NK-92 (cell line): ENCODE results near the gene TOP3A.

ENCODE experiments used
- DNase-seq: peaks from one replicate; lab custom pipeline; 2025; ENCODE audit not compliant: unreplicated experiment; lab: John Stamatoyannopoulos, UW

TOP3A gene

DNA sequence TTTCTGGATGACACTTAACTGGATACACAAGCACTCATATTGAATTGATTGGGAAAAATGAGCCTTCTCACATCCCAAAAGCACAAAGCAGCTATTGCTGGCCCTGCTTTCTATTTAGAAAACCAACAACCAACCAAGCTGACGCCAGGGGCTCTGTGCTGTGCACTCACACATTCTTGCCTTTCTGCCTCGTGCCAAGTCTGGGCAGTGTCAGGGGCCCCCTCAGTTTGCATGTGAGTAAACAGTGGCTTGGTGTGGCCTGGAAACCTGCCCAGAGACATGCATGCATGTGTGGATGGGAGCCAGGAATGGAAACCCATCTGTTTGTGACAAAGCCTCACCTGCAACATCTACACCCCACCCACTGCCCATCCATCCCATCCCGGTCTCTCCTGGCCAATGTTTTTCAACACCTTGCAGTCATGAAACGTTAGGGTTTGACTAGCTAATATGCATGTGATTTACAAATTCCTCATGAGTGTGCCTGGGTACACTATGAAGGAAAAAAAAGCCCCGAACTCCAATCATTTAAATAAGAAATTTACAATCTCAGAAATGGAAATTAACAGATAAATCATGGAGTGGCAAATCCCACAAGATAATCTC lies 33.9 kb downstream of the TOP3A start:
- DNase-seq, result no peak

- DNase-seq, result no peak
These were observed 34.5 kb downstream of the TOP3A start for GRCh38 chr17:18280249-18280648.

- no peak for DNase-seq
These were observed 35.9 kb downstream of the TOP3A start for GRCh38 chr17:18278867-18279266.

GRCh38 chr17:18277076-18277475 lies 37.7 kb downstream of the TOP3A start:
- DNase-seq, result no peak

DNA sequence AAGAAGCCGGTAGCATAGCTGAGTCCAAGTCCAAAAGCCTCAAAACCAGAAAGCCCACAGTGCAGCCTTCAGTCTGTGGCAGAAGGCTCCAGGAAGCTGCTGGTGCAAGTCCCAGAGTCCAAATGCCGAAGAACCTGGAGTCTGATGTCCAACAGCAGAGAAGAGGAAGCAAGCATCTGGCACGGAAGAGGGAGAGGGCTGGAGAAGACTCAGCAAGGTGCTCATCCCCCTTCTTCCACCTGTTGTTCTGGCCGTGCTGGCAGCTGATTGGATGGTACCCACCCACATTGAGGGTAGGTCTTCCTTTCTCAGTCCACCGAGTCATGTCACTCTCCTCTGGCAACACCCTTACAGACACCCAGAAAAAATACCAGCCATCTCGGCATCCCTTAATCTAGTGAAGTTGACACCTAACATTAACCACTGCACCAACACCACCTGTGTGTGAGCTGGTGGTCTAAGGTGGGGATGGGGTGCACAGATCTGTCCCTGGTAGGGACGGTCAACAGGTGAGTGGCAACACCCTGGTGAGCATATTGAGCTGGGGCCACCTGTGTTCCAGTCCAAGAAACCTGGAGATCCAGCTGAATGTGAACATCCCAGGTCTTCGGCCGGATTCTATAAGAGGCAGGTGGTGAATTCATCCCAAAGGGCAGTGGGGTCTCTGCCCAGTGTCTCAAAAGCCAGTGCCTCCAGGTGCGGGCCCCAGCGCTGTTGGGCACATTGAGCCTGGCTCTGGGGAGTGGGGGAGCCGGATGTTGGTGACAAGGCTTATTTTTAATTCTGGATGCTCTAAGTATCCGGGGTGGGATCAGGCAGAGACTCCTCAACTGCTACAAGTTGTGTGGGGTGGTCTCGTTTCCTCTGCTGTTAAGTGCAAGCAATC lies 44.5 kb downstream of the TOP3A start:
- no peak for DNase-seq

DNA sequence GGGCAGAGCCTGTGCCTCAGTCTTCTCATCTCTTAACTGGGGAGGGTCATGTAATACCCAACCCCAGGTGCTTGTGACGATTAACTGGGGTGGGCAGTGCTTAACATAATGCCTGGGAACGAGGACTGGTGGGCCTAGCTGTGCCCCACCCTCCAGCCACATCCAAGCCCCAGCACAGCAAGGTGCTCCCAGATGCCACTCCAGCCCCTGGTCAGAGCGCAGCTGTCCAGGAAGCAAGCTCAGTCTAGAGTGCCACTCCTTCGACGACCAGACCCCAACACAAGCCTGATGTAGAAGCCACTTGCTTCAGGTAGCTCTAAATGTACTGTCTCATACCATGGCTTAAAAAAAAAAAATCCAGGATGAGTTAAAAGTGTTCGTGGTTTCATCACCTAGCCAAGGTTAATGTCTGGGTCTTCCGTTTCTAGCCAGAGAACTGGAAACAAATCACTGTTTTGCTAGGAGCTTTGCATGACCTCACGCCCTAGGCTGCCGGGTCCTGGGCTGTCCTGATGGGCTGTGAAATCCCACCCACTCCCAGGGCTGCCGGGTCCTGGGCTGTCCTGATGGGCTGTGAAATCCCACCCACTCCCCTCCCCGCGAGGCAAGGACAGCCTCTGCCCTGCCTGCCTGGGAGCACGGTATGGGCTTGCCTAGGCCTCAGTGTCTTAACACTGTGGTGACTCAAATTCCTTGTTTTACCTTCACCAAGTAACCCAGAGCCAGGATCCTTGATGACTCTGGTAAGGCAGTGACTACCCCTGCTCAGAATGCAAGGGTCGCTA lies 46.7 kb downstream of the TOP3A start:
- no peak for DNase-seq

GRCh38 chr17:18267366-18267765 lies 47.4 kb downstream of the TOP3A start:
- no peak for DNase-seq

DNA sequence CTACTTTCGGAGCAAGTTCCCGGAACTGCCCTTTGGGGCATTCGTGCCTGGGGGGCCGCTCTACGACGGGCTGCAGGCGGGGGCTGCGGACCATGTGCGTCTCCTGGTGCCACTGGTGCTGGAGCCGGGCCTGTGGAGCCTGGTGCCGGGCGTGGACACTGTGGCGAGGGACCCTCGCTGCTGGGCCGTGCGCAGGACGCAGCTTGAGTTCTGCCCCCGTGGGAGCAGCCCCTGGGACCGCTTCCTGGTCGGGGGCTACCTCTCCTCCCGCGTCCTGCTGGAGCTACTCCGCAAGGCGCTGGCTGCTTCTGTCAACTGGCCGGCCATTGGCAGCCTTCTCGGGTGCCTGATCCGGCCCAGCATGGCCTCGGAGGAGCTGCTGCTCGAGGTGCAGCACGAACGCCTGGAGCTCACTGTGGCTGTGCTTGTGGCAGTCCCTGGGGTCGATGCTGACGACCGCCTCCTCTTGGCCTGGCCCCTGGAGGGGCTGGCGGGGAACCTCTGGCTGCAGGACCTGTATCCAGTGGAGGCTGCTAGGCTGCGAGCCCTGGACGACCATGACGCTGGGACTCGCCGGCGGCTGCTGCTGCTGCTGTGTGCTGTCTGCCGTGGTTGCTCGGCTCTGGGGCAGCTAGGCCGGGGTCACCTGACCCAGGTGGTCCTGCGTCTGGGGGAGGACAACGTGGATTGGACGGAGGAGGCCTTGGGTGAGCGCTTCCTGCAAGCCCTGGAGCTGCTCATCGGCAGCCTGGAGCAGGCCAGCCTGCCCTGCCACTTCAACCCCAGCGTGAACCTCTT lies 50.7 kb downstream of the TOP3A start:
- no peak for DNase-seq

GRCh38 chr17:18262641-18263040 lies 52.2 kb downstream of the TOP3A start:
- DNase-seq, result no peak

DNA sequence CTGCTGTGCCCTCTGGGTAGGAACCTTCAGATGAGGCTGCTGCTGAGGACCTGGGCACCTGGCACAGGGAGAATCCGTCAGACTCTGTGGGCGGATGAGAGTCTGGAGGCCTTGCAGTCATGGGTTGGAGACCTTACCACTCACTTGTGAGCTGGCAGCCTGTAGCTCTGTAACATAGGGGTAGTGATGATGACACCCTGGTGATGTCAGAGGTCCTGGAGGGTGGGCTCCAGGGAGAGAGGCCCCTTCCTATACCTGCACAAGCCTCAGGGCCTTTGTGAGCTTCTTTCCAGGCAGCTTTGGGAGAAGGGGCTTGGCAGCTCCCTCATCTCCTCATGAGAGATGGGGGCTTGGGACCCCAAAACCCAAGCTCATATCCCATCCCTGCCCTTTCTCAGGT lies 52.7 kb downstream of the TOP3A start:
- no peak for DNase-seq

DNA sequence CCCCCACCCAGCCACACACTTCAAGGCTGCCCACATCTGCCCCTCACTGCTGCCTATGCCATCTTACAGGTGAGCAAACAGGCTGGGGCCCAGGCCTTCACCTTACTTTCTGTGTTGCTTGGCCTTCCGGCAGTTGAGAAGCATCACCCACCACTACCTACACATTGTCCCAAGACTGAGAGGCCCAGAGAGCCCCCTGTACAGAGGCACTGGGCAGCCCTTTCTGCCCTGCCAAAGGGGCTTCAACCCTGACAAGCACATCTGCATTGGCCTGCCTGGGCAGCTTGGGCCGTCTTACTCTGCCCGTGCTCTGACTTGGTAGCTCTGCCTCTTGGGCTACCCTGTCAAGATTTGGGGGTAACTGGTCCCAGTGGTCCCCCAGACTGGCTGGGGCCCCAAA lies 53.1 kb downstream of the TOP3A start:
- no peak for DNase-seq

DNA sequence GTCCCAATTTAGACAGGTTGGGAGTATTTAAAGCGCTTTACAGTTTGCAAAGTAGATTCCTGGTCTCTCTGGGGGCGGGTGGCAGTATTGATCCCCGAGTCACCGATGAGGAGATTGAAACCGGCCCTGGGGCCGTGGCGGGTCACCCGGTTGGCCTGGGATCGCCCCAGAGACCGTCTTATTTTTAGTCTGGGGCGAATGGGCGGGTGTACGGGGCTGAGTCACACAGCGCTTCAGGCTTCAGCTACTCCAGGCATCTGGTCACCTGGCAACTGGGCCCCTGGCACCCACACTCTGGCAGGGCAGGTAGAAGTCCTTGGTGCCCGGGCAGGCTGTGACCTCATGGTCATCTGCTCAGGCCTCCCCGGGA lies 53.7 kb downstream of the TOP3A start:
- DNase-seq, result no peak

GRCh38 chr17:18260332-18261145 lies 54.3 kb downstream of the TOP3A start, which contains the start of gene MIEF2:
MIEF2 (plus strand) TSS chr17:18260662; CDS start chr17:18262721, 2,059 bp downstream.
- peak; percentile 50 for DNase-seq

DNA sequence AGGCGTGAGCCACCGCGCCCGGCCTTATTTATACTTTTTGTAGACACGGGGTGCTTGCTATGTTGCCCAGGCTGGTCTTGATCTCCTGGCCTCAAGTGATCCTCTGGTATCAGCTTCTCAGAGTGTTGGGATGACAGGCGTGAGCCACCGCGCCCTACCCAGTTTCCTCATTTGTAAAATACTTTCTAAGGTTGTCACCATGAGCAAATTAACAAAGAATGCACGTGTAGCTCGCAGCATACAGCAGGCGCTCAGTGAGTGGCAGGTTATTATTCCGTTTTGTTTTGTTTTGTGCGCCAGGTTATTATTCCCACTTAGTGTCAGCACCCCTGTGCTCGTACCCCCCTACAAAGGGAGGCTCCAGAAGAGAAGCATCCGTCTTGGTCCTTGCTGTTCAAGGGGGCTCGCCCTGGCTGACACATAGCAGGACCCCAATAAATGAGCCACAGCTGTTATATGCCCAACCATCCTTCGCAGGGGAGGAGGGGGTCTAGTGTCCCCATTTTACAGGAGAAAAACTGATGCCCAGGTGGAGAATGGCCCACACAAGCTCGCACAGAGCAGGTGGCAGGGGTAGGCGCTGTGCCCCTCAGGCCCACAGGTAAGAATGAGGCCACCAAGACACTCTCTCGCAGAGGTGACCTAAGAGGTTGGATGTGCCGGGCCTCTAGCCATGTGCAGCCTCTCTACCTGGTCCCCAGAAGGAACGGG lies 55.0 kb downstream of the TOP3A start:
- no peak for DNase-seq

DNA sequence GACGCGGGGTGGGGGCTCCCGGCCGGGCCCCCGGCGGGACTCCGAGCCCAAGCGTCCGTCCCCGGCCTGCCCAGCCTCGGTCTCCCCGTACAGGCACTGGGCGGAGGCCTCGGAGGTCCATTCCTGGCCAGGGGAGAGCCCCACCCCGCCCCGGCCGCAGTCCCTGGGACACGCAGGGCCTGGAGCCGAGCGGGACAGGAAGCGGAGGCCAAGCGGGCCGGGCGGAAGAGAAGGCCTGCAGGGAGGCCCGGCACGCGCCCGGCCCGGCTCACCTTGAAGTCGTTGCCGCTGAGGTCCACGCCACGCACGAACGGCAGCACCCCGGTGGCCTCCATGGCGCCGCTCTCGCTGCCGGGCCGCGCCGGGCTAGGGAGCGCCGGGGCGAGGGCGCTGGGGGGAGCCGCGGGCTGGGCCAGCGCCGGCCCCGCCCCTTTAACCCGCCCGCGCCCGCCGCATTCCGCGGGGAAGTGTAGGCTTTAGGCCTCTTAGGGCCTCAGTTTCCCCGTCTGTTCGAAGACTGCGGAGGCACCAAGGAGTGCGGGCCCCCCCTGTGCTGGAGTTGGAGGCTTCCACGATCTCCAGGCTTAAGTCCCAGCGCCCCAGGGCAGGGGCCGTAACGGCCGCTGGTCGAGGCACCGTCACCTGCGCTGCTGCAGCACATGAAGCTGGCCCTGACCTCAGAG lies 56.3 kb downstream of the TOP3A start, which contains the start of gene FLII:
FLII (minus strand) TSS at position 383 of the 683 bp plus-strand sequence; CDS start at position 335, 48 bp downstream.
- no peak for DNase-seq

GRCh38 chr17:18257982-18258355 lies 56.8 kb downstream of the TOP3A start:
- no peak for DNase-seq

DNA sequence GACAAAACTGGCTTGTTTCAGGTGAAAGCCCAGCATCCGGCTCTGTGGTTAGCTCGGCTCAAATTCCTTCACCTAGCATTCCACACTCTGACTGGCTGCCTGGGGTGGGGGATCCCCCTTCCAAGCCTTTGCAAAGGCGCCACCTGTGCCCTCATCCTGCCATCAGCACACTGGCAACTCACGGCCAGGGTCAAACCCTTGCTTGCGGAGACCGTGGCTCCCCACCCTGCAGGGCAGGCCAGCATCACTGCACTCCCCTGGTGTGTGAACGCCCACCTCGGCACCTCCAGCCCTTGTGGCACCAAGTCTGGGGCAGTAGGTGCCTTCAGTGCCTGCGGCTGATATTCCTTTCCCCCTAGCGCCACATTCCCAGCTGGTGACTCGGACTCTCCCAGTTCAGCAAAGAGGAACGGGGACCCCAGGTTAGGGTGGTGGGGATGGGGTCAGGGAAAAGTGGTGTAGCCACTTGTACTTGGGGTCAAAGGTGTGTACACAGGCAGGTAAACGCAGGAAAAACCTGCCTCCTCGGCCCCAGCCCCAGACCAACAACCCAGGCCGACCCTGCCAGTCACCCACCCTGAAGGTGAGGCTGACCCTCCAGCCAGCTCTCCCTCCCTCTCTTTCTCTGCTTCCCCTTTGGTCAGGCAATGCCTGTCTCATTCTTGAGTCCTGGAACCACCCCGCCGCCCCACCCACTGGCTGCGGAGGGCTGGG lies 57.4 kb downstream of the TOP3A start:
- no peak for DNase-seq

DNA sequence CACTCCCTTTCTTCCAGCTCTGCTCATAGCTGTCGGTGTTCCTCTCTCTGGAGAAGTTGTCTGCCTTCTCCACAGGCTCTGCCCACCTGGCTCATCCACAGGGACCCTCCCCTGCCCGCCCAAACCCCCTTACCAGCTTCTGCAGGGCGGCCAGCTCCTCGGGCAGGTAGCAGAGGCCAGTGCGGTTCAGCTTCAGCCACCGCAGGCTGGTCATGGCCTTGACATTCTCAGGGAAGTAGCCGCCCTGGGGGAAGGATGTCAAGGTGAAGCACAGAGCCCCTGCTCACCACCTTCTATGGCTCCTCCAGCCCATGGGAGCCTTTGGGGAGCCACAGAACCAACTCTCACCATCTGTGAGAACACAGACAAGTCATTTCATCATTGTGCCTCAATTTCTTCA lies 58.0 kb downstream of the TOP3A start:
- no peak for DNase-seq
